B cell (primary cell): ENCODE data around the gene TMED7. TPM values are rescaled to one million over a fixed set of nuclear protein-coding genes. Genes with fewer than 3 reads are reported as not detected.
"Not testable (repeated sequence)": the region's sequence is repeated elsewhere in the genome, so short reads cannot be mapped to it uniquely, and the experiment has no call there.

Source experiments
- ATAC-seq: fragments of 200-7000 bp; cut with Tn5 transposase; one replicate; pipeline ENCODE4 v1.10.0; 2021; ENCODE audit warnings: low read depth, mild to moderate bottlenecking, moderate number of reproducible peaks, moderate library complexity
- CTCF ChIA-PET: fragments of 350-600 bp; sonication (Branson Sonifier 250); formaldehyde crosslinking; loops from one replicate; lab custom pipeline; 2021; ENCODE audit warnings: antibody characterized with exemption, inconsistent platforms; lab: Charles Lee
- POLR2A ChIA-PET: fragments of 350-600 bp; sonication (Branson Sonifier 250); formaldehyde crosslinking; loops from one replicate; lab custom pipeline; 2021; ENCODE audit warnings: antibody characterized with exemption; lab: Charles Lee
- DNase-seq: peaks from one replicate; pipeline ENCODE4 v3.0.0; 2013
- H2AFZ ChIP-seq: 2 replicates; pipeline ENCODE4 v1.6.1; 2012; ENCODE audit warnings: mild to moderate bottlenecking, low read depth, low read length; ENCODE audit not compliant: insufficient read depth, poor library complexity, severe bottlenecking
- H3K27ac ChIP-seq, 2 donors: 1 replicate in 1 of 2; 2 replicates in 1 of 2; pipeline ENCODE4 v1.5.1; 2012 to 2013; ENCODE audit warnings: low read length in 2 of 2, mild to moderate bottlenecking in 2 of 2, moderate library complexity in 1 of 2
- H3K27me3 ChIP-seq, 4 experiments: fragments of 200-600 bp in 1 of 4; sonication (generic) in 1 of 4; replicated peaks in 1 of 4; 1 replicate in 2 of 4; 2 replicates in 2 of 4; pipeline versions ENCODE4 v1.6.1 to v1.7.0; 2013 to 2016; ENCODE audit warnings: low read length in 3 of 4, mild to moderate bottlenecking in 2 of 4, mixed read lengths in 1 of 4, moderate library complexity in 1 of 4; ENCODE audit not compliant: insufficient read depth in 4 of 4, control insufficient read depth in 3 of 4; ENCODE audit errors: control extremely low read depth in 1 of 4
- H3K36me3 ChIP-seq, 2 experiments: replicated peaks in 1 of 2; 1 replicate in 1 of 2; 2 replicates in 1 of 2; pipeline versions ENCODE4 v1.6.1 to v1.7.1; 2013; ENCODE audit warnings: low read length in 1 of 2; ENCODE audit not compliant: insufficient read depth in 2 of 2, control insufficient read depth in 1 of 2; ENCODE audit errors: control extremely low read depth in 1 of 2, extremely low read depth in 1 of 2
- H3K4me1 ChIP-seq, 2 donors: fragments of 200-600 bp in 1 of 2; sonication (generic) in 1 of 2; 1 replicate in 1 of 2; 2 replicates in 1 of 2; pipeline versions ENCODE4 v1.5.1 to v1.6.1; 2013 to 2017; ENCODE audit warnings: low read length in 2 of 2; ENCODE audit not compliant: control insufficient read depth in 2 of 2, insufficient read depth in 2 of 2
- H3K4me2 ChIP-seq: replicated peaks from 2 replicates; pipeline ENCODE3; 2012; ENCODE audit warnings: mild to moderate bottlenecking, low read depth, low read length; ENCODE audit not compliant: poor library complexity, severe bottlenecking
- H3K4me3 ChIP-seq, 5 experiments: fragments of 200-600 bp in 1 of 5; sonication (generic) in 1 of 5; 1 replicate in 3 of 5; 2 replicates in 2 of 5; pipeline versions ENCODE4 v1.5.1 to v1.7.0; 2011 to 2016; ENCODE audit warnings: low read length in 4 of 5, mild to moderate bottlenecking in 4 of 5, low read depth in 2 of 5, control low read depth in 1 of 5, moderate library complexity in 1 of 5; ENCODE audit not compliant: insufficient read depth in 1 of 5; ENCODE audit errors: control extremely low read depth in 1 of 5, extremely low read depth in 1 of 5
- H3K79me2 ChIP-seq: fragments of 200-600 bp; sonication (generic); one replicate; pipeline ENCODE4 v1.6.0; 2016; ENCODE audit warnings: low read length; ENCODE audit not compliant: control insufficient read depth, insufficient read depth
- H3K9ac ChIP-seq: fragments of 200-600 bp; sonication (generic); 2 replicates; pipeline ENCODE4 v1.6.1; 2017; ENCODE audit warnings: mild to moderate bottlenecking, low read length, moderate library complexity
- H3K9me3 ChIP-seq, 3 donors: one replicate each; pipeline versions ENCODE4 v1.6.1 to v1.7.1; 2013; ENCODE audit warnings: low read length in 2 of 3; ENCODE audit not compliant: control insufficient read depth in 2 of 3, insufficient read depth in 1 of 3; ENCODE audit errors: control extremely low read depth in 1 of 3
- H4K20me1 ChIP-seq: 2 replicates; pipeline ENCODE4 v1.6.0; 2012; ENCODE audit warnings: mild to moderate bottlenecking, low read length; ENCODE audit not compliant: insufficient read depth, control insufficient read depth, poor library complexity, severe bottlenecking
- H3K27ac Mint-ChIP-seq: one replicate; pipeline ENCODE4 v1.8.0; 2021; ENCODE audit warnings: mixed read lengths
- H3K27me3 Mint-ChIP-seq: one replicate; pipeline ENCODE4 v1.8.0; 2021; ENCODE audit warnings: mixed read lengths
- H3K4me1 Mint-ChIP-seq: one replicate; pipeline ENCODE4 v1.8.0; 2021; ENCODE audit warnings: mixed read lengths
- H3K4me3 Mint-ChIP-seq: one replicate; pipeline ENCODE4 v1.8.0; 2021; ENCODE audit warnings: mixed read lengths
- H3K9me3 Mint-ChIP-seq: one replicate; pipeline ENCODE4 v1.8.0; 2022; ENCODE audit warnings: mixed read lengths; ENCODE audit not compliant: insufficient read depth
- CTCF ChIP-seq: fragments of 200-600 bp; IDR thresholded peaks from one replicate; pipeline ENCODE4 v1.8.0; 2022; ENCODE audit warnings: antibody characterized with exemption, mild to moderate bottlenecking
- EZH2 ChIP-seq: IDR thresholded peaks from 2 replicates; pipeline ENCODE4 v1.6.1; 2012; ENCODE audit warnings: borderline replicate concordance, low read depth, mild to moderate bottlenecking, moderate library complexity, low read length; ENCODE audit not compliant: insufficient read depth, poor library complexity, severe bottlenecking
- WGBS: methylation state at CpG from one replicate; pipeline ENCODE4 v1.1.5; 2013; ENCODE audit warnings: missing lambda C conversion rate; ENCODE audit not compliant: insufficient coverage; 5-methylcytosine and 5-hydroxymethylcytosine counted together
- intact Hi-C: fragments of 100-400 bp; cut with micrococcal nuclease; formaldehyde crosslinking; loops from one replicate; pipeline ENCODE4 v1.10.0; 2022
- polyA minus RNA-seq: library from RNA; depleted of rRNA, polyadenylated mRNA; stranded (reverse); fragments of >200 nt; gene quantifications from 2 replicates; pipeline ENCODE4 v1.2.3, GENCODE V29; 2012
- polyA plus RNA-seq: library from polyadenylated mRNA; depleted of rRNA; stranded (reverse); fragments of >200 nt; gene quantifications from 2 replicates; pipeline ENCODE4 v1.2.3, GENCODE V29; 2012
- total RNA-seq, 2 donors: library from RNA; stranded (reverse); fragments of 120-200 nt in 1 of 2; gene quantifications; 1 replicate in 1 of 2; 2 replicates in 1 of 2; pipeline versions ENCODE4 v1.2.3 to v1.2.4, GENCODE V29; 2013 to 2022

The TMED7 gene
- 40.3 and 40.4 TPM in 2 replicates for total RNA-seq
- 36.9 TPM for total RNA-seq (2013)
- 17.3 and 30.6 TPM in 2 replicates for polyA plus RNA-seq
- 56.9 and 131 TPM in 2 replicates for polyA minus RNA-seq

DNA sequence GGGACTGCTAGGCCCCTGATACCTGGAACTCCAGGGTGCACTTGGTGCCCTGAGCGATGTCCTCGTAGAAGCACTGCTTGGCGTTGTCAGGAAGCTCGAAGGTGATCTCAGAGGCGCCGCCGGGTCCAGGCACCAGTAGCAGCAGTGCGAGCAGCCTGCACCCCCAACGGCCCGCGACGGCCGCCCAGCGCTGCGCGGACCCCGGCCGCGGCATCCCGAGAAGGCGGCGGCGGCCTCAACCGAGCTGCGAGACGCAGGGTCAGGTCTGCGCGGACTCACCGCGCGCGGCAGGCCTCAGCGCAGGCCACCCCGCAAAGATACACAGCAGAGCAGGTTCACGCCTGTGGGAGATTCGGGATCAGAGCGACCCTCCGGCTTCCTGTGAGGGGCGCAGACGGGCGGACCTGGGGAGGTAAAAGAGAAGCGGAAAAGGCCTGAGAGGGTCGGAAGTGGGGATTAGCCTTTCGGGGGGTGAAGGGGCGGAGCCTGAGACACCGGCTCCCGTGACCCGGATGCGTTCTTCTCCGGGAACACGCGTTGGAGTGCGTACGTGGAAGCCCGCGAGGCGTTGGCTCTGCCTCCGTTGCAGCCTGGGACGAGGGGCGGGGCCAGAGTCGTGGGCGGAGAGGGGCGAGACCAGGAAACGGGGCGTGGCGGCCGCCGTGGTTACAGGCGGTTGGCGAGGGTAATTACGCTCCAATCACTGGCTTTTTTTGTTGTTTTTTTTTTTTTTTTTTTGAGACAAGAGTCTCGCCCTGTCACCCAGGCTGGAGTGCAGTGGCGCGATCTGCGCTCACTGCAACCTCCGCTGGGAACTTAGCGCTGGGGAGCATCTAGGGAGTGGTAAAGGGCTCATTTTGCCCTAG is at the start of gene TMED7:
TMED7 (minus strand) TSS at position 458 of the 866 bp plus-strand sequence; CDS start at position 214, 244 bp downstream.
- 0% methylated on average over 73 of the region's 77 CpGs for WGBS
- peak; percentile 99 for DNase-seq
- H3K9me3 ChIP-seq: no peaks in the 10 kb centered on the region
- Mint-ChIP-seq H3K27ac (no peak within 1 kb of the TSS), H3K4me3 (no peak within 1 kb of the TSS), H3K27me3 (no peaks in the 10 kb centered on the region), H3K9me3 (no peaks in the 10 kb centered on the region), H3K4me1 (peaks cover 27% of the 10 kb centered on the region)
- peak within 1 kb of the TSS; percentile 86 for H3K4me2 ChIP-seq
- H3K27ac ChIP-seq: peak within 1 kb of the TSS; percentile 88 to 96
- H3K79me2 ChIP-seq: peaks cover 40% of the 10 kb centered on the region
- ChIA-PET CTCF (interaction anchor here (0.6 to 2.7 kb wide), 6 partner anchors 9 to 442 kb away, joined by 3 to 7 read pairs (median 4); partner anchors contain the start of genes AP3S1, ATG12 and TICAM2), POLR2A (interaction anchor here (1.3 to 1.6 kb wide), 2 partner anchors 22 to 81 kb away, joined by 3 read pairs; partner anchors contain the start of gene FEM1C)
- peaks cover 32 to 35% of the 10 kb centered on the region in 2 donors for H3K4me1 ChIP-seq
- peak; percentile 92 for ATAC-seq
- peak within 1 kb of the TSS; percentile 97 for H3K9ac ChIP-seq
- intact Hi-C loops: loop anchor here (1.0 kb wide), 8 partner anchors 8 to 459 kb away; partner anchors contain the start of genes AP3S1, ATG12, CCDC112 and COMMD10
- TF ChIP-seq CTCF (no peak), EZH2 (no peak)
- H3K4me3 ChIP-seq: peak within 1 kb of the TSS; percentile 67 to 92 (median 87)
- no peaks in the 10 kb centered on the region for H3K36me3 ChIP-seq
- H4K20me1 ChIP-seq: peaks cover 17% of the 10 kb centered on the region
- peak within 1 kb of the TSS; percentile 90 for H2AFZ ChIP-seq
- peaks cover 0 to 5% (median 0%) of the 10 kb centered on the region in 4 experiments for H3K27me3 ChIP-seq

DNA sequence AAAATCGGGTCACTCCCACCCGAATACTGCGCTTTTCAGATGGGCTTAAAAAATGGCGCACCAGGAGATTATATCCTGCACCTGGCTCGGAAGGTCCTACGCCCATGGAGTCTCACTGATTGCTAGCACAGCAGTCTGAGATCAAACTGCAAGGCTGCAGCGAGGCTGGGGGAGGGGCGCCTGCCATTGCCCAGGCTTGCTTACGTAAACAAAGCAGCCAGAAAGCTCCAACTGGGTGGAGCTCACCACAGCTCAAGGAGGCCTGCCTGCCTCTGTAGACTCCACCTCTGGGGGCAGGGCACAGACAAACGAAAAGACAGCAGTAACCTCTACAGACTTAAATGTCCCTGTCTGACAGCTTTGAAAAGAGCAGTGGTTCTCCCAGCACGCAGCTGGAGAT is 48.9 kb upstream of the TMED7 start:
- H3K4me2 ChIP-seq, H4K20me1 ChIP-seq, ATAC-seq, H3K4me3 Mint-ChIP-seq, H3K9me3 Mint-ChIP-seq, H3K4me3 ChIP-seq, H2AFZ ChIP-seq, POLR2A ChIA-PET, H3K27me3 ChIP-seq, H3K9me3 ChIP-seq, H3K36me3 ChIP-seq, CTCF ChIA-PET, H3K4me1 ChIP-seq, intact Hi-C loops, H3K79me2 ChIP-seq, DNase-seq, H3K27ac Mint-ChIP-seq, H3K27ac ChIP-seq, H3K9ac ChIP-seq, H3K4me1 Mint-ChIP-seq: not testable (repeated sequence)
- peaks cover 19% of the 10 kb centered on the region for H3K27me3 Mint-ChIP-seq
- 89% methylated on average over 9 of the region's 11 CpGs for WGBS
